Neural cell (in vitro differentiated cells): ENCODE measurements around the gene PHLDB2. TPM values are rescaled to one million over a fixed set of nuclear protein-coding genes. Genes with fewer than 3 reads are reported as not detected.

Source experiments
- H2AFZ ChIP-seq: fragments of 200-600, 300-800 bp; sonication (generic), shearing (Covaris generic); 2 replicates; pipeline ENCODE4 v1.6.0; 2014; ENCODE audit warnings: low read depth, mild to moderate bottlenecking, antibody characterized with exemption, low read length, moderate library complexity
- H3F3A ChIP-seq: fragments of 200-600 bp; shearing (Covaris generic); 2 replicates; pipeline ENCODE4 v1.6.1; 2016; ENCODE audit warnings: mild to moderate bottlenecking, moderate library complexity, mixed read lengths, antibody characterized with exemption, low read length; ENCODE audit not compliant: insufficient read depth, poor library complexity, severe bottlenecking
- H3K27ac ChIP-seq: fragments of 200-600, 300-800 bp; sonication (generic), shearing (Covaris generic); 2 replicates; pipeline ENCODE4 v1.5.1; 2014; ENCODE audit warnings: mild to moderate bottlenecking, low read length, moderate library complexity
- H3K27me3 ChIP-seq: fragments of 300-800, 200-600 bp; sonication (generic), shearing (Covaris generic); 2 replicates; pipeline ENCODE4 v1.6.0; 2014; ENCODE audit warnings: mild to moderate bottlenecking, low read depth, low read length, moderate library complexity; ENCODE audit not compliant: insufficient read depth
- H3K36me3 ChIP-seq: fragments of 300-800, 200-600 bp; sonication (generic), shearing (Covaris generic); 2 replicates; pipeline ENCODE4 v1.5.1; 2014; ENCODE audit warnings: mild to moderate bottlenecking, antibody characterized with exemption, low read length, moderate library complexity; ENCODE audit not compliant: insufficient read depth
- H3K4me2 ChIP-seq: fragments of 300-800, 200-600 bp; sonication (generic), shearing (Covaris generic); 2 replicates; pipeline ENCODE4 v1.6.0; 2014; ENCODE audit warnings: mild to moderate bottlenecking, low read length
- H3K4me3 ChIP-seq: fragments of 300-800, 200-600 bp; sonication (generic), shearing (Covaris generic); 2 replicates; pipeline ENCODE4 v1.5.1; 2014; ENCODE audit warnings: mild to moderate bottlenecking, low read length, moderate library complexity
- H3K79me2 ChIP-seq: fragments of 200-600 bp; shearing (Covaris generic); replicated peaks from 2 replicates; pipeline ENCODE4 v1.6.0; 2014; ENCODE audit warnings: mild to moderate bottlenecking, low read length, moderate library complexity; ENCODE audit not compliant: insufficient read depth
- H3K9ac ChIP-seq: fragments of 300-800, 200-600 bp; sonication (generic), shearing (Covaris generic); 2 replicates; pipeline ENCODE4 v1.6.1; 2016; ENCODE audit warnings: mild to moderate bottlenecking, low read length, mixed read lengths
- H3K9me2 ChIP-seq: fragments of 200-600 bp; shearing (Covaris generic); 2 replicates; pipeline ENCODE4 v1.6.1; 2016; ENCODE audit warnings: mild to moderate bottlenecking, low read length, mixed read lengths; ENCODE audit not compliant: insufficient read depth
- H3K9me3 ChIP-seq: fragments of 200-600, 300-800 bp; sonication (generic), shearing (Covaris generic); 2 replicates; pipeline ENCODE4 v1.6.1; 2016; ENCODE audit warnings: mild to moderate bottlenecking, mixed run types, low read length, moderate library complexity, mixed read lengths
- H4K20me1 ChIP-seq: fragments of 200-600 bp; shearing (Covaris generic); 2 replicates; pipeline ENCODE4 v1.6.1; 2016; ENCODE audit warnings: mild to moderate bottlenecking, mixed run types; ENCODE audit not compliant: insufficient read depth
- CTCF ChIP-seq: fragments of 450-650 bp; IDR thresholded peaks from 2 replicates; pipeline ENCODE4 v1.5.1; 2014; ENCODE audit warnings: antibody characterized with exemption, mild to moderate bottlenecking, moderate library complexity; ENCODE audit not compliant: poor library complexity, severe bottlenecking
- EP300 ChIP-seq: fragments of 450-650 bp; conservative IDR thresholded peaks from 2 replicates; pipeline ENCODE4 v1.6.1; 2014; ENCODE audit warnings: antibody characterized with exemption, mild to moderate bottlenecking, moderate library complexity; ENCODE audit not compliant: poor library complexity, severe bottlenecking
- EZH2 ChIP-seq: fragments of 200-600, 300-800 bp; shearing (Covaris generic), sonication (generic); IDR thresholded peaks from 2 replicates; pipeline ENCODE4 v1.6.1; 2014; ENCODE audit warnings: antibody characterized with exemption, low read length, borderline replicate concordance, mild to moderate bottlenecking; ENCODE audit not compliant: insufficient read depth, poor library complexity, severe bottlenecking
- MXI1 ChIP-seq: fragments of 450-650 bp; conservative IDR thresholded peaks from 2 replicates; pipeline ENCODE4 v1.6.1; 2014; ENCODE audit warnings: antibody characterized with exemption, mild to moderate bottlenecking; ENCODE audit not compliant: poor library complexity, severe bottlenecking
- POLR2AphosphoS5 ChIP-seq: IDR thresholded peaks from 2 replicates; pipeline ENCODE4 v1.6.1; 2012
- RAD21 ChIP-seq: fragments of 450-650 bp; conservative IDR thresholded peaks from 2 replicates; pipeline ENCODE4 v1.6.1; 2014; ENCODE audit warnings: antibody characterized with exemption, mild to moderate bottlenecking, moderate library complexity
- SMC3 ChIP-seq: fragments of 450-650 bp; conservative IDR thresholded peaks from 2 replicates; pipeline ENCODE4 v1.6.1; 2014; ENCODE audit warnings: antibody characterized with exemption, mild to moderate bottlenecking, moderate library complexity; ENCODE audit not compliant: poor library complexity
- TAF1 ChIP-seq: IDR thresholded peaks from 2 replicates; pipeline ENCODE4 v1.6.1; 2012; ENCODE audit warnings: low read depth
- polyA plus RNA-seq: library from polyadenylated mRNA; depleted of rRNA; stranded (reverse); fragments of >200 nt; gene quantifications from 2 replicates; pipeline ENCODE4 v1.2.3, GENCODE V29; 2014
- TF ChIP-seq, protein P1 (sequence below): IDR thresholded peaks from 2 replicates; pipeline ENCODE4 v1.6.1; 2012; ENCODE audit warnings: borderline replicate concordance

Gene PHLDB2
- polyA plus RNA-seq, 1 donor from 2014 or later, result 1.4 TPM

DNA sequence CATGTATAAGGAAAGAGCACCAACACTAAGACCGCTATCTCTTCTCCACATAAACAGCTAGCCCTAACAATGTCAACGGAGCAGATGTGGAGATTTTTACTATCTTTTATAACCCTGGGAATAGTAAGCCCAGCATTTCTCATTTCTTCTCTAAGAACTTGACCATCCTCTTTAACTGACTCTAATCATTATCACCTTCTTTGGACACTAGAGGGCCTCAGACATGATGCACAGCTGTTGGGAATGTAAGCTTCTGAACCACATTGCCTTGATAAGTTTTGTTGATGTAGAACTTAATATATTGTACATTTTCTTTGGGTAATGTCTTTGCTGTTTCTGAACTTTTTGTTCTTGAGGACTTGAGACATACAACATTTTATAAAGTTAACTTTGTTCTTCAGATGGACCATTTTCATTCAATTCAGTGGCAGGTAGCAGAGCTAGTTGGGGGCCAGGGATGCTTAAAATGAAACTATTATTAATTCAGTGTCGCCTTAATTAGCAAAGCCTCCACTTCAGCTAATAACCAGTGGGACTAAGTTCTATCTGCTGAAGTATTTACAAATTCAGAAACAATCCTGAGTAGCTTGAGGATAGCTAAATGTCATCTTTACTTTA lies 130.1 kb downstream of the PHLDB2 start:
- Histone ChIP-seq H2AFZ (no peak overlapping the region), H3K27ac (no peak overlapping the region), H3K9me3 (no peaks in the 10 kb centered on the region), H3K9me2 (no peaks in the 10 kb centered on the region), H3K79me2 (peaks cover 9% of the 10 kb centered on the region), H3K36me3 (peaks cover 4% of the 10 kb centered on the region), H3K27me3 (no peaks in the 10 kb centered on the region), H4K20me1 (no peaks in the 10 kb centered on the region), H3K4me3 (no peak overlapping the region), H3F3A (no peaks in the 10 kb centered on the region), H3K4me2 (no peak overlapping the region), H3K9ac (no peak overlapping the region)
- TF ChIP-seq EZH2, result no peak
- TF ChIP-seq EP300, result no peak
- TF ChIP-seq CTCF, result peak; percentile 78
- no peak for TF ChIP-seq POLR2AphosphoS5
- no peak for TF ChIP-seq MXI1
- peak; percentile 72 for TF ChIP-seq RAD21
- TF ChIP-seq, protein P1, sequence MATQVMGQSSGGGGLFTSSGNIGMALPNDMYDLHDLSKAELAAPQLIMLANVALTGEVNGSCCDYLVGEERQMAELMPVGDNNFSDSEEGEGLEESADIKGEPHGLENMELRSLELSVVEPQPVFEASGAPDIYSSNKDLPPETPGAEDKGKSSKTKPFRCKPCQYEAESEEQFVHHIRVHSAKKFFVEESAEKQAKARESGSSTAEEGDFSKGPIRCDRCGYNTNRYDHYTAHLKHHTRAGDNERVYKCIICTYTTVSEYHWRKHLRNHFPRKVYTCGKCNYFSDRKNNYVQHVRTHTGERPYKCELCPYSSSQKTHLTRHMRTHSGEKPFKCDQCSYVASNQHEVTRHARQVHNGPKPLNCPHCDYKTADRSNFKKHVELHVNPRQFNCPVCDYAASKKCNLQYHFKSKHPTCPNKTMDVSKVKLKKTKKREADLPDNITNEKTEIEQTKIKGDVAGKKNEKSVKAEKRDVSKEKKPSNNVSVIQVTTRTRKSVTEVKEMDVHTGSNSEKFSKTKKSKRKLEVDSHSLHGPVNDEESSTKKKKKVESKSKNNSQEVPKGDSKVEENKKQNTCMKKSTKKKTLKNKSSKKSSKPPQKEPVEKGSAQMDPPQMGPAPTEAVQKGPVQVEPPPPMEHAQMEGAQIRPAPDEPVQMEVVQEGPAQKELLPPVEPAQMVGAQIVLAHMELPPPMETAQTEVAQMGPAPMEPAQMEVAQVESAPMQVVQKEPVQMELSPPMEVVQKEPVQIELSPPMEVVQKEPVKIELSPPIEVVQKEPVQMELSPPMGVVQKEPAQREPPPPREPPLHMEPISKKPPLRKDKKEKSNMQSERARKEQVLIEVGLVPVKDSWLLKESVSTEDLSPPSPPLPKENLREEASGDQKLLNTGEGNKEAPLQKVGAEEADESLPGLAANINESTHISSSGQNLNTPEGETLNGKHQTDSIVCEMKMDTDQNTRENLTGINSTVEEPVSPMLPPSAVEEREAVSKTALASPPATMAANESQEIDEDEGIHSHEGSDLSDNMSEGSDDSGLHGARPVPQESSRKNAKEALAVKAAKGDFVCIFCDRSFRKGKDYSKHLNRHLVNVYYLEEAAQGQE, result no peak
- peak; percentile 85 for TF ChIP-seq SMC3
- no peak for TF ChIP-seq TAF1

DNA sequence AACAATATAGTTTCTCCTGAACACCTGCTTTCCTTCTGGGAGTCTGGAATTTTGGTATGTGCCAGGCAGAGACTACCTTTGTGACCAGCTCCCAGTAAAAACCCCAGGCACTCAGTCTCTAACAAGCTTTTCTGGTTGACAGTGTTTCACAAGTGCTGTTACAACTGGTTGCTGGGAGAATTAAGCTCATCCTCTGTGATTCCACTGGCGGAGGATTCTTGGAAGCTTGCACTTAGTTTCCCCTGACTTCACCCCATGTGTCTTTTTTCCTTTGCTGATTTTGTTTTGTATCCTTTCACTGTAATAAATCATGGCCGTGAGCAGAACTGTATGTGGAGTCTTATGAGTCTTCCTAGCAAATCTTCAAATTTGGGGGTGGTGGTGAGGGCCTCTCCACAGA lies 134.0 kb downstream of the PHLDB2 start:
- no peak overlapping the region for H3K9ac ChIP-seq
- no peak overlapping the region for H2AFZ ChIP-seq
- no peak overlapping the region for H3K4me3 ChIP-seq
- H3K27ac ChIP-seq, result no peak overlapping the region
- H3K4me2 ChIP-seq, result no peak overlapping the region
- peaks cover 9% of the 10 kb centered on the region for H3K79me2 ChIP-seq
- H3F3A ChIP-seq, result no peaks in the 10 kb centered on the region
- peaks cover 4% of the 10 kb centered on the region for H3K36me3 ChIP-seq
- no peaks in the 10 kb centered on the region for H3K9me3 ChIP-seq
- no peaks in the 10 kb centered on the region for H3K9me2 ChIP-seq
- TF ChIP-seq RAD21 (no peak), CTCF (no peak), POLR2AphosphoS5 (no peak), SMC3 (no peak)
- H4K20me1 ChIP-seq, result no peaks in the 10 kb centered on the region
- no peaks in the 10 kb centered on the region for H3K27me3 ChIP-seq
